ENCODE results near the gene ORM2. TPM values are rescaled to one million over a fixed set of nuclear protein-coding genes. Genes with fewer than 3 reads are reported as not detected.

The ORM2 gene
- total and polyA plus RNA-seq, 9 of the 15 experiments (the other 6 are each of a cell fraction or from before 2014, with no cell fraction given): 0.98 TPM; not detected in 8

DNA sequence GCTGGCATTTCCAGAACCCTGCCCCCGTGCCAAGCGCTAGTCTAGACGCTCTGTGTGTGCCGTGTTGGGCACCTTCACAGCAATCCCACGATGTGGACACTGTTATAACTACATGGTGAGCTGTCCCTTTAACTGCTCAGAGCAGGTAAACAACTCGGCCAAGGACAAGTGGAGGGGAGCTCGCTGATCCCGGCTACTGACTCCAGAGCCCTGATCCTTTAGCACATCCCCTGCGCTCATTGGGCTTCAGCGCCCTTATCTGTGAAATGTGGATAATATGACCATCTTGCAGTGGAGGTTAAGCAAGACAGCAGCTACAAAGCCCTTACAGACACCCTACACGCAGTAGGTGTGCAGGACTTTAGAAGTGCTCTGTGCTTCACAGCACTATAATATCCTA, 16.5 kb downstream of the ORM2 start (continued):
- TF ChIP-seq, protein P1, sequence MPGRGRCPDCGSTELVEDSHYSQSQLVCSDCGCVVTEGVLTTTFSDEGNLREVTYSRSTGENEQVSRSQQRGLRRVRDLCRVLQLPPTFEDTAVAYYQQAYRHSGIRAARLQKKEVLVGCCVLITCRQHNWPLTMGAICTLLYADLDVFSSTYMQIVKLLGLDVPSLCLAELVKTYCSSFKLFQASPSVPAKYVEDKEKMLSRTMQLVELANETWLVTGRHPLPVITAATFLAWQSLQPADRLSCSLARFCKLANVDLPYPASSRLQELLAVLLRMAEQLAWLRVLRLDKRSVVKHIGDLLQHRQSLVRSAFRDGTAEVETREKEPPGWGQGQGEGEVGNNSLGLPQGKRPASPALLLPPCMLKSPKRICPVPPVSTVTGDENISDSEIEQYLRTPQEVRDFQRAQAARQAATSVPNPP (IDR thresholded peaks at IDR 0.05; ENCODE audit: borderline replicate concordance, insufficient read depth, insufficient read length): no peak
- TF ChIP-seq, protein P2, sequence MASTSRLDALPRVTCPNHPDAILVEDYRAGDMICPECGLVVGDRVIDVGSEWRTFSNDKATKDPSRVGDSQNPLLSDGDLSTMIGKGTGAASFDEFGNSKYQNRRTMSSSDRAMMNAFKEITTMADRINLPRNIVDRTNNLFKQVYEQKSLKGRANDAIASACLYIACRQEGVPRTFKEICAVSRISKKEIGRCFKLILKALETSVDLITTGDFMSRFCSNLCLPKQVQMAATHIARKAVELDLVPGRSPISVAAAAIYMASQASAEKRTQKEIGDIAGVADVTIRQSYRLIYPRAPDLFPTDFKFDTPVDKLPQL (IDR thresholded peaks at IDR 0.05; ENCODE audit: extremely low read depth, insufficient read length): no peak

DNA sequence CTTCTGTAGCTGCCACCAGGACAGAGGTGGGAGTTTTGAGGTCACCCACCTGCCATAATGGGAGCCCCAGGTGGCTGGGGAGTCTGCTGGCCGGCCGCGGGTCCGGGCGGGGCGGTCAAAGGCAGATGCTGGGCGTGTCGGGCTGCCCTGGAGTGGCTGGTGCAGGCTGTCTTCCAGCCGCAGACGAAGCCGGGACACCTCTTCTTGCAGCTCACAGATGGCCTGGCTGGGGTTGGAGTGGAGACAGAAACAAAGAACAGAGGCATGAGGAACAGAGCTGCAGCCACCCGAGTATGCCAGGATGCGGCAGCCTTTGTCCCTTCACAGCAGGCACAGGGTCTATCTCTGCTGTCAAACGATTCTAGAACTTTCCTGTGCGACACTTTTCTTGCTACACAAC, 18.0 kb downstream of the ORM2 start:
- 81% methylated on average over 15 of the region's 15 CpGs for WGBS (ENCODE audit: insufficient coverage, low coverage, missing lambda C conversion rate)
- no TSS peak for BruUV-seq (replicated peaks)
- H3K9me3 ChIP-seq (replicated peaks; ENCODE audit: control insufficient read depth, insufficient read depth, low read depth, low read length): no peaks in the 10 kb centered on the region
- DNase-seq (ENCODE audit: extremely low read depth in 1 of 4, low spot score in 3 of 4): no peak
- H2AFZ ChIP-seq (ENCODE audit: low read depth, low read length): no peak overlapping the region
- POLR2A ChIA-PET: interaction anchor here (0.7 to 1.3 kb wide), 2 partner anchors 11 to 197 kb away, joined by 3 to 4 read pairs; no protein-coding TSS in a partner anchor
- H3K36me3 ChIP-seq (ENCODE audit: control insufficient read depth, insufficient read depth, low read length): peaks cover 20% of the 10 kb centered on the region; the same call in 2 of the 3 replicates
- no peak for ATAC-seq
- peak; percentile 24 for TF ChIP-seq RBM22 (IDR thresholded peaks at IDR 0.05; ENCODE audit: low read depth, low read length, poor library complexity, severe bottlenecking)
- TF ChIP-seq POLR2G (IDR thresholded peaks at IDR 0.05; ENCODE audit: low read depth, low read length): peak; percentile 63
- TF ChIP-seq KDM2B (CRISPR knock-in tag; IDR thresholded peaks at IDR 0.05): no peak
- H3K9me1 ChIP-seq (ENCODE audit: control insufficient read depth, insufficient read depth, low read length): no peaks in the 10 kb centered on the region
- no peak overlapping the region for H3K27ac ChIP-seq (ENCODE audit: extremely low read depth, low read depth, low read length)
- intact Hi-C loops (cut with micrococcal nuclease): no loop called here
- no peak for FAIRE-seq
- 0 out of 2 replicates have a peak, but pooled peaks cover 4% of the 10 kb centered on the region for H4K20me1 ChIP-seq (replicated peaks; ENCODE audit: control insufficient read depth, insufficient read depth, low read length)
- H3K4me2 ChIP-seq (ENCODE audit: insufficient read depth, low read length): no peak overlapping the region
- no peaks in the 10 kb centered on the region for H3K79me2 ChIP-seq (ENCODE audit: control insufficient read depth, insufficient read depth, low read length)
- in situ Hi-C loops (cut with MboI): no loop called here
- CTCF ChIA-PET (ENCODE audit: low intra/inter-chr PET ratio): no interaction called here
- H3K4me1 ChIP-seq (replicated peaks in 1 of 2; ENCODE audit: control insufficient read depth in 2 of 2, insufficient read depth in 2 of 2, low read length in 2 of 2): peaks cover 13 to 14% of the 10 kb centered on the region in 2 experiments; a peak in 4 of 5 replicates
- H3K27me3 ChIP-seq (ENCODE audit: control insufficient read depth in 2 of 2, insufficient read depth in 2 of 2, low read length in 2 of 2): no peaks in the 10 kb centered on the region
- no peak overlapping the region for H3K4me3 ChIP-seq
- no peak overlapping the region for H3K9ac ChIP-seq (ENCODE audit: insufficient read depth in 1 of 2, low read depth in 2 of 2, low read length in 2 of 2)

All from K562 (cell line).